ENCODE measurements around the gene BMPR1B. TPM values are rescaled to one million over a fixed set of nuclear protein-coding genes. Genes with fewer than 3 reads are reported as not detected.

Gene BMPR1B
- total RNA-seq, 1 experiment from 2014 or later = 7.1 TPM

GRCh38 chr4:95120456-95120855 lies 362.7 kb downstream of the BMPR1B start:
- no TSS peak for BruUV-seq (replicated peaks)
- Histone ChIP-seq H3K4me1 (ENCODE audit: insufficient read depth, low read length) (no peaks in the 10 kb centered on the region), H3K4me2 (ENCODE audit: low read length) (no peak overlapping the region), H3K79me2 (ENCODE audit: low read length) (no peaks in the 10 kb centered on the region), H3K27me3 (ENCODE audit: low read length) (no peaks in the 10 kb centered on the region), H3F3A (ENCODE audit: low read length, unreplicated experiment) (no peaks in the 10 kb centered on the region), H2AFZ (ENCODE audit: low read length) (no peak overlapping the region), H3K36me3 (ENCODE audit: low read depth, low read length) (no peaks in the 10 kb centered on the region), H3K4me3 (ENCODE audit: low read length) (no peak overlapping the region), H4K20me1 (ENCODE audit: low read length) (no peaks in the 10 kb centered on the region), H3K9ac (ENCODE audit: low read length) (no peak overlapping the region), H3K9me3 (ENCODE audit: low read length) (no peaks in the 10 kb centered on the region), H3K27ac (ENCODE audit: low read length) (no peak overlapping the region), H3K9me2 (replicated peaks; ENCODE audit: low read length) (no peaks in the 10 kb centered on the region)
- DNase-seq (no peak), ATAC-seq (no peak)
- POLR2A ChIA-PET (ENCODE audit: unreplicated experiment) = no interaction called here
- TF ChIP-seq EZH2phosphoT487 (IDR thresholded peaks at IDR 0.05; ENCODE audit: borderline replicate concordance, low read length) (no peak), CTCF (conservative IDR thresholded peaks at IDR 0.05; ENCODE audit: low read depth, low read length) (no peak), EZH2 (IDR thresholded peaks at IDR 0.05; ENCODE audit: low read length, unreplicated experiment) (no peak)
- CTCF ChIA-PET = no interaction called here
- intact Hi-C loops (cut with micrococcal nuclease) = no loop called here

GRCh38 chr4:95122001-95122400 lies 364.2 kb downstream of the BMPR1B start:
- intact Hi-C loops (cut with micrococcal nuclease) = no loop called here
- CTCF ChIA-PET = no interaction called here

More at GRCh38 chr4:95122001-95122400, 364.2 kb downstream of the BMPR1B start:
- Histone ChIP-seq H4K20me1 (ENCODE audit: low read length) (no peaks in the 10 kb centered on the region), H3K79me2 (ENCODE audit: low read length) (no peaks in the 10 kb centered on the region), H3K4me3 (ENCODE audit: low read length) (no peak overlapping the region), H3K27me3 (ENCODE audit: low read length) (no peaks in the 10 kb centered on the region), H3K36me3 (ENCODE audit: low read depth, low read length) (no peaks in the 10 kb centered on the region), H3K4me1 (ENCODE audit: insufficient read depth, low read length) (no peaks in the 10 kb centered on the region), H3K27ac (ENCODE audit: low read length) (no peak overlapping the region), H3F3A (ENCODE audit: low read length, unreplicated experiment) (no peaks in the 10 kb centered on the region), H3K9ac (ENCODE audit: low read length) (no peak overlapping the region), H3K9me3 (ENCODE audit: low read length) (no peaks in the 10 kb centered on the region), H3K4me2 (ENCODE audit: low read length) (no peak overlapping the region), H3K9me2 (replicated peaks; ENCODE audit: low read length) (no peaks in the 10 kb centered on the region), H2AFZ (ENCODE audit: low read length) (no peak overlapping the region)
- DNase-seq (no peak), ATAC-seq (no peak)
- BruUV-seq (replicated peaks) = no TSS peak
- TF ChIP-seq EZH2 (IDR thresholded peaks at IDR 0.05; ENCODE audit: low read length, unreplicated experiment) (no peak), EZH2phosphoT487 (IDR thresholded peaks at IDR 0.05; ENCODE audit: borderline replicate concordance, low read length) (no peak), CTCF (conservative IDR thresholded peaks at IDR 0.05; ENCODE audit: low read depth, low read length) (no peak)
- POLR2A ChIA-PET (ENCODE audit: unreplicated experiment) = no interaction called here

Measured in PC-3 (cell line).